Endothelial cell of hepatic sinusoid (primary cell): Measurements from ENCODE around the gene LIMK1.
"Not testable (repeated sequence)": the region's sequence is repeated elsewhere in the genome, so short reads cannot be mapped to it uniquely, and the experiment has no call there.

ENCODE experiments used
- in situ Hi-C: cut with HindIII; loops from 2 replicates; pipeline ENCODE4 v1.10.0; 2017; ENCODE audit warnings: low sequenced_read_pairs

LIMK1 gene

GRCh38 chr7:74116356-74116755 lies 32.8 kb downstream of the LIMK1 start:
- in situ Hi-C loops, result no loop called here

- in situ Hi-C loops, result no loop called here
These were observed 36.2 kb downstream of the LIMK1 start for GRCh38 chr7:74119831-74120230.

- in situ Hi-C loops, result no loop called here
These were observed 38.0 kb downstream of the LIMK1 start for GRCh38 chr7:74121401-74122249.

- in situ Hi-C loops, result not testable (repeated sequence)
These were observed 40.3 kb downstream of the LIMK1 start for GRCh38 chr7:74123892-74124291.

- in situ Hi-C loops, result no loop called here
These were observed 42.7 kb downstream of the LIMK1 start for GRCh38 chr7:74126220-74126880.

GRCh38 chr7:74129887-74130286 lies 46.3 kb downstream of the LIMK1 start:
- in situ Hi-C loops, result no loop called here

- in situ Hi-C loops, result no loop called here
These were observed 46.9 kb downstream of the LIMK1 start for GRCh38 chr7:74130518-74130917.

GRCh38 chr7:74134117-74134620 lies 50.6 kb downstream of the LIMK1 start:
- in situ Hi-C loops, result no loop called here

- in situ Hi-C loops, result no loop called here
These were observed 54.8 kb downstream of the LIMK1 start for GRCh38 chr7:74138334-74138867.

GRCh38 chr7:74138945-74139843 lies 55.6 kb downstream of the LIMK1 start:
- in situ Hi-C loops, result no loop called here

- in situ Hi-C loops, result no loop called here
These were observed 58.1 kb downstream of the LIMK1 start for GRCh38 chr7:74141705-74142104.

GRCh38 chr7:74143383-74143782 lies 59.8 kb downstream of the LIMK1 start:
- in situ Hi-C loops, result no loop called here

- in situ Hi-C loops, result no loop called here
These were observed 64.9 kb downstream of the LIMK1 start for GRCh38 chr7:74148491-74148890.

- in situ Hi-C loops, result no loop called here
These were observed 65.5 kb downstream of the LIMK1 start for GRCh38 chr7:74149071-74149470.

GRCh38 chr7:74149603-74150002 lies 66.0 kb downstream of the LIMK1 start:
- in situ Hi-C loops, result no loop called here

- in situ Hi-C loops, result no loop called here
These were observed 70.1 kb downstream of the LIMK1 start for GRCh38 chr7:74153736-74154135.

- in situ Hi-C loops, result no loop called here
These were observed 72.3 kb downstream of the LIMK1 start for GRCh38 chr7:74155810-74156395.

GRCh38 chr7:74157605-74158004 lies 74.0 kb downstream of the LIMK1 start:
- in situ Hi-C loops, result no loop called here

GRCh38 chr7:74164985-74165456 lies 81.4 kb downstream of the LIMK1 start:
- in situ Hi-C loops, result no loop called here

- in situ Hi-C loops, result no loop called here
These were observed 82.4 kb downstream of the LIMK1 start for GRCh38 chr7:74165867-74166593.
